HG03432 (cell line): Measurements from ENCODE around the gene DLGAP4.

Experiments
- ATAC-seq: cut with Tn5 transposase; IDR thresholded peaks from one replicate; pipeline ENCODE4 v1.9.1; 2021; ENCODE audit warnings: mild to moderate bottlenecking, moderate library complexity; ENCODE audit not compliant: unreplicated experiment

The DLGAP4 gene

DNA sequence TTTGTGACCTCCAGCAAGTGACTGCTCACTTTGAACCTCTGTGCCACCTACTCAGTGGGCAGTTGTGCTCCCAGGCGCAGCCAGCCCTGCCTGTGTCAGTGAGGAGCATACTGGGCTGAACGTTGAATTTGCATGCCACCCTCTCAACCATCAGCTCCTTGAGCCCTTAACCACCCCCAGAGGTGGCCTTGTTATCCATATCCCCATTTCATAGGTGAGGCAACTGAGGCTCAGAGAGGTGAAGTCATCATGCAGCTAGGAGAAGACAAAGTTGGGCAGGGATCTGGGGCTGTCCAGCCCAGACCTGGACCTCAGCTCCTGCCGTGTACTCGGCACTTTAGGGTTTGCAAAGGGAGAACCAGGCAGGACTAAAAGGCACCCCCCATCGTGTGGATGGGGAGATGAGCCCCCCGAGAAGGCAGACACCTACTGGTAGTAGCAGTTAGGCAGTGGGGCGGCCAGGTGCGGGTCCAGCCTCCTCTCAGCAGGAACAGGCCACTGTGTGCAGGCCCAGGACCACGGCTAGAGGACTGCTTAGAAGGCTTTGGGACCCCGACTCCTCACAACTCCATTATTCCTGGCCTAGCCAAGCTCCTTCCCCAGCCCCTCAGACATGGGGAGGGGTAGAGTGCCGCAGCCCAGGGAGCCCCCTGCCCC is 134.4 kb downstream of the DLGAP4 start:
- no peak for ATAC-seq

DNA sequence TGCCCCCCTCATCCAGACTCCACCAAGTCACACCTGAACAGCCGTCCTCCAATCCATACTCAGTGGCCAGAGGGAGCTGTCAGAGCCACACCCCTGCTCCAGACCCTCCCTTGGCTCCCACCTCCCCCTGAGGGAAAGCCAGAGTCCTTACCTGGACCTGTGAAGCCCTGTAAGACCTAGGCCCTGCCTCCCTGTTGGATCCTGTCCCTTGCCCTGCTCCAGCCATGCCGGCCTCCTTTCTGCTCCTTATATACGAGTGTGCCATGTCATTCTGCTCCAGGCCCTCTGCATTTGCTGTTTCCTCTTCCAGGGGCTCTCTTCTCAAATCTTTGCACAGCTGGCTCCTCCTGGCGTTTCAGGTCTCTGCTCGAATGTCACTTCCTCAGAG is 134.9 kb downstream of the DLGAP4 start:
- ATAC-seq = no peak

DNA sequence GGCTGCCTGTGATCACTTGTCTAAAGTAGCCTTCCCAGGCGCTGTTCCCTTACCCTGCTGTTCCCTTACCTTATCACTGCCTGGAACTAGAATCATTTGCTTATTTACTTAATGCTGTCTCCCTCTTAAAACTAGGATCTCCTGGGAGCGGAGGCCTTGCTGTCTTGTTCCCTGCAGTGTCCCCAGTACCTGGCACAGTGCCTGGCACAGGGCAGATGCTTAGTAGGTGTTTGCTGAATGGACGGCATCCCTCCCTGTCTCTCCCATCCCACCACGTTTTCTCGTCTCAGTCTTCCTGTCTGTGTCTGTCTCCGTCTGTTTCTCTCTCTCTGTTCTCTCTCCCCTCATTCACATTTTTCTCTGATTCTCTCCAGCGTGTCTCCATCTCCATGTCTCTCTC is 135.3 kb downstream of the DLGAP4 start:
- ATAC-seq = no peak

DNA sequence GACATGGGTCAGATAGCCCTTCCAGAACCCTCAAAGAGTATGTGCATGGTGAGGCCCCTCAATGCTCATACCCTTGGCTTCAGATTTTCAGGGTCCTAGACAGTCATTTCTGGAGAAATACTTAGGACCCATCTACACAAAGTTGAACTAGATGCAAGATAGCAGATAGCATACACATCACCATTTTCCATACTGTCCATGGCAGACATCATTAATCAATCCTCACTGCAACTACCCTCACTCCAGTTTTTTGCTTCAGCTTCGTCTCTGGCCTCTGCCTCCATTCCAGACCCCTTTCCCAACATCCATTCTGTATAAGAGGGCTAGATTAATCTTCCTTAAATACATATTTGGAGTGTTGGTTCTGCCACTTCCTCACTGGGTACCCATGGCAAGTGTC is 139.7 kb downstream of the DLGAP4 start:
- no peak for ATAC-seq

DNA sequence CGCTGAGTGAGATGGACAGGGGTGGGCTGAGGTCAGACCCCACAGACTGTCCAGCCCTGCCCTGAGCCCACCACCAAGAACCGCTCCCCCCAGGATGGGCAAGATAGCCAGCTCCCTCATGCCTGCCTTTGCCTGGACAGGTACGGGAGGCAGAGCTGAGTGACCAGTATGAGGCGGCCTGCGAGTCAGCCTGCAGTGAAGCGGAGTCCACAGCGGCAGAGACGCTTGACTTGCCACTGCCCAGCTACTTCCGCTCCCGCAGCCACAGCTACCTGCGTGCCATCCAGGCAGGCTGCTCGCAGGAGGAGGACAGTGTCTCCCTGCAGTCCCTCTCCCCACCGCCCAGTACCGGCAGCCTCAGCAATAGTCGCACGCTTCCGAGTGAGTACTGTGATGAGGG is 140.4 kb downstream of the DLGAP4 start:
- no peak for ATAC-seq

DNA sequence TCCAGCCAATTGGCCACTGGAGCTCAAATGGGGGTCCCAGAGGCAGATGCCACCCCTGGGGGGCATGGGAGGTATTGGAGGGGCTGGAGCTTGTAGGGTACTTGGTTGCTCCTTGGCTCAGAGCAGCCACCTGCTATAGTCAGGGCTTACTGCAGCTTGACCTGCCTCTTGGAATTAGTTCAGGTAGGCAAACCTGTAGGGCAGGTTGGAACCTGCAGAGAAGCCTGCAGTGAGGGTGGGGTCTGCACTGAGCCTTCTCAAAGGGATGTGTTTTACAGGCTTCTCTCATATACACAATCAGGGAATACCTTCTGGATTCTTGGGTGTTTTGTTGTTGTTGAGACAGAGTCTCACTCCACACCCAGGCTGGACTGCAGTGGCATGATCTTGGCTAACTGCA is 141.0 kb downstream of the DLGAP4 start:
- ATAC-seq = no peak

DNA sequence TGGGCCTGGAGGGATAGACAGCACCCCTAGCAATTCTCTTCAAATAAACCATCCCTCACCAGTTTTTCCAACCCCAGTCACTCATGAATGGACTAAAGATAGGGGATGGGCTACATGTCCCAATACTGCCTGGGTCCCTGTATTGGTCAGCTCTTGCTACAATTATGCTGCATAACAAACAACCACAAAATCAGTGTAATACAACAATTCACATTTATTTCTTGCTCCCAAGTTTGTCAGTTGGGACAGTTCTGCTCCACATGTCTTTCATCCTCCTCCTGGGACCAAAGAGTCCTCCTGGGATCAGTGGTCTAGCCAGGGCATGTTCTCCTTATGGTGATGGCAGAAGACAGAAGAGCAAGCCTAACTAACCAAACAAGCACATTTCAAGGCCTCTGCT is 143.5 kb downstream of the DLGAP4 start:
- ATAC-seq = no peak

DNA sequence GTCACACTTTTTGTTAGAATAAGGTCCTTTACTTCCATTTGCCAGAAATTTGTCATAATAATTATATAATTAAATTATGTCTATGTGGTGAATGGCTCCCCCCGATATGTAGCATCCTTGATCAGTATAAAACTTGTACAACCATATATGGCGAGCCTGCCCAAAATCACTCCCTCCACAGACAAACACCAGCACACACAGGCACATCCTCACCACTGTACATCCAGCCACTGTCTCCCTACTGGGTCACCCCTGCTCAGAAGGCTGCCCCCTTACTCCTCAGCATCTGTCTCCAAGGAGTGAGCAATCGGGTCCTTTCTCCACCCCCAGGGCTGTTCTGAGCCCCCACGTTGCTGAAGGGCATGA is 148.2 kb downstream of the DLGAP4 start:
- ATAC-seq = no peak

DNA sequence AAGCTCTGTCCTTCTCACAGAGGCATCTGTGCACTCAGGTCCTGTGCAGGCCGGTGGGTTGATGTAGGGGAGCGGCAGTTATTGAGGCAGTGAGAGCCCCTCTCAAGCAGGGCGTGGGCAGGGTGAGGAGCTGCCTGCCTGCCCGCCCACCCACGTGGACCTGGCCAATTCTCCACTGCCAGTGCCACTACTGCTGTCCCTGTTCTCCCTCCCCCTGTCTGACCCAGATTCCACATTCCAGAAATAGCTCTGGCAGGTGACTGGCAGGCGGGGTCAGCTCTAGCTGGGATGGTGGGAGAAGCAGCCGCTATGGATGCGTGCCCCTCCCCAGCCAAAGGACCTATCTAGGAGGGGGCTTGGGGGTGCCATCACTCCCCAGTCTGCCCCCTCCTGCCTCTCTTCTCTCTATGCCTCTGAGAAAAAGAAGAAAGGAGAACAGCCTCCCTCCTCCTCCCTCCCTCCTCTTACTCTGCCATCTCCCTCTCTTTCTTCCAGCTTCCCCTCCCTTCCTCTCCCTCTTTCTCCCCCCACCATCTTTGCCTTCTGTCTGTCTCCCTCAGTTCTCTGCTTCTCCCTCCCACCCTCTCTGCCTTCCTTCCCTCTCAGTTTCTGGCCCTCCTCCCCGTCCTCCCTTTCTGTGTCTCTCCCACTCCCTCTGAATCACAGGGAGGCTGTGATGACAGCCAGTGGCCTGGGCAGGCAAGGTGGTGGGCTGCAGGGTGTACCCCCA is 148.7 kb downstream of the DLGAP4 start:
- no peak for ATAC-seq

DNA sequence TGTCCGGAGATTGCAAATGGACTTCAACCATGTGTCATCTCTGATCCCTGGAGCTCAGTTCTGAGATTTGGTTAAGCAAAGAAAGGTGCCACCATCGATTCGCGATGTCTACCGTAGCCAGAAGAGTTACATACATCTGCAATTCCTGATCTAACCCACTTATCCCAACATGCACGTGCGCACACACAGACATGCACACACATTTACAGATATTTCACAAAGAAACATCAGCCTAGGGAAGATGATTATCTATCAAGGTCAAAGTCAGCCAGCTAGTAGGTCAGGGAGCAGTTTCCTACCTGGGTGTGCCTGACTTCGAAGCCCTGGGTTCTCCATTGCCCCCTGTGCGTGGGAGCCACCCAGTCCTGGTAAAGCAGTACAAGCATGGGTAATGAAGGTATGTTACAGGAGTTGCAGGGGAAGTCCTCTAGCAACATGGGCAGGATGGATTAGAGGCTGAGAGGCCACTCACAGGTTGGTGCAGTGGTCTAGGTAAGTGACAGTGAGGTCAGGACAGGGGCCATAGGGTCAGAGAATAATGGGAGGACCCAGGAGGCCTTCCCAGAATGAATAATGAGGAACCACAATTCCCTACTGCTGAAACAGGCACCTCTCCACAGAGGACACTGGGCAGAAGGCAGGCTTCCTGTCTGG is 150.0 kb downstream of the DLGAP4 start:
- ATAC-seq = no peak

DNA sequence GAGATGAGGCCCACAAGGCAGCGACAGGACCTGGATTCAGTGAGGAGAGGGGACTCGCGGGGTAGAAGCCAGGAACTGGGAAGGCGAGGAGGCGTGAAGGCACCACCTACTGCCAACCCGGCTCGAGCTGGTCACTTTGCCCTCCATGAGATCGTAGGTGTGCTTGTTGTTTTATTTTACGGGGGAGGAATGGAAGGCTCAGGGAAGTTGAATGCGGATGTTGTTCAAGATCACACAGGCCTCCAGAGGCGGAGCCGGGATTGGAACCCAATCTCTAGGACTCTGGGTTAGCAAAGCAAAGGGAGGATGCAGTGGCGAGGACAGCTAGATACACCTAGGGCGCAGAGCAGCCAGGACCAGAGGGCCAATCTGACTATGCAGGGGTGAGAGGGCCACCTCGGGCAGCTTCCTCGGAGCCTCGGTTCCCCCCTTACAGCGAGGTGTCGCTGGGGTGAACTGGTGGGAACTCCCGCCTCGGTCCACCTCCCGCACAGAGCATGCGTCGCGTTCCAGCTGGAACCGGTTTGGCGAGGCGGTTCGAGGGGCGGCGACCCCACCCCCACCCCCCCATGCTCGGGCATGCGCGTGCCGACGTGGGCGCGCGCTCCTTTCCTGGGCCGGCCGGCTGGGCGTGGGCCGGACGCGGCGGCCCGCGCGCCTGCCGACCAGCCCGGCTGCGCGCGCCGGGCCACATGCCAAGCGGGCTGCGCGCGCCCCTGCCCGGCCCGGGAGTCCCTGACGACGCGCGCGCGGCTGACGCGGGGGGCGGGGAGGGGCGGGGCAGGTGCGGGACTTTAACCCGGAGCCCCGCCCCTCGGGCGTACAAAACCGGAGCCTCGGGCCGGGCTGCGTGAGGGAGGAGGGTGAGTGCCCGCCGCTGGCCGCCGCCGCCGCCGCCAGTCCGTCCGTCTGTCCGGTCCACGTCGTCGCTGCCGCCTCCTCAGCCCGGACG is 154.8 kb downstream of the DLGAP4 start:
- ATAC-seq = peak; percentile 69

DNA sequence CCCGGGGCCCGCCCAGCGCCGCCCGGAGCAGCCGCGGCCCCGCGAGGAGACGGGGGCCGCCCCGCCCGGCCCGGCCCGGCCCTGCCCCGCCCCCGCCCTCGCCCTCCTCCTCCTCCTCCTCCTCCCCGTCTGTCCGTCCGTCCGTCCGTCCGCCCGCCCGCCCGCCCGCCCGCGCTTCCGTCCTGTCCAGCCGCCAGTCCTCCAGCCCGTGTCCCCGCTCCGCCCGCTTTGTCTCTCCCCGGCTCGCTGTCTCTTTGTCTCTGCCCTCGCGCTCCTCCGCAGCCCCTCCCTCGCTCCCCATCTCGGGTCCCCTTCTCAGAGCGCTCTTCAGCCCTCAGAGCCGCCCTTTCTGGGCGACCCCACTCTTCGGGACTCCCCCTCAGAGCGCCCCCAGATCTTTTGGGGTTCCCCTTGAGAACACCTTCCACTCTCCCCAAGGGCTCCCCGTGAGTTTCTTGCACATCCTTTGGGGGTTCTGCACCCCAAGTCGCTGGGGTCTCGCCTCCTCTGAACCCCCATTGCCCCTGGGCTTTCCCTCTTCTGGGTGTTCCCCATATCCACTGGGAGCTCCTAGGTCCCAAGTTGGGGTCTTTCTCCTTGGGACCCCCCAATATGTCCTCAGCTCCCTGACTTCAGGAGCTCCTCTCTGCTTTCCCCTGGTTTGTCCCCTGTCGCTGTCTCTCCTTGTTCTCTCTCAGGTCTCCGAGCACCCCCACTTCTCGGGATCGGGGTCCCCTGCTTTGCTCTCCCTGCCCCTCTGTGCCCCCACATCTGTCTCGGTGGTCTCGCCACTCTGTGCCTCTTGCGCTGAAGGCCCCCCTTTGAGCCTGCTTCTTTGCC is 155.7 kb downstream of the DLGAP4 start:
- ATAC-seq = peak; percentile 35

DNA sequence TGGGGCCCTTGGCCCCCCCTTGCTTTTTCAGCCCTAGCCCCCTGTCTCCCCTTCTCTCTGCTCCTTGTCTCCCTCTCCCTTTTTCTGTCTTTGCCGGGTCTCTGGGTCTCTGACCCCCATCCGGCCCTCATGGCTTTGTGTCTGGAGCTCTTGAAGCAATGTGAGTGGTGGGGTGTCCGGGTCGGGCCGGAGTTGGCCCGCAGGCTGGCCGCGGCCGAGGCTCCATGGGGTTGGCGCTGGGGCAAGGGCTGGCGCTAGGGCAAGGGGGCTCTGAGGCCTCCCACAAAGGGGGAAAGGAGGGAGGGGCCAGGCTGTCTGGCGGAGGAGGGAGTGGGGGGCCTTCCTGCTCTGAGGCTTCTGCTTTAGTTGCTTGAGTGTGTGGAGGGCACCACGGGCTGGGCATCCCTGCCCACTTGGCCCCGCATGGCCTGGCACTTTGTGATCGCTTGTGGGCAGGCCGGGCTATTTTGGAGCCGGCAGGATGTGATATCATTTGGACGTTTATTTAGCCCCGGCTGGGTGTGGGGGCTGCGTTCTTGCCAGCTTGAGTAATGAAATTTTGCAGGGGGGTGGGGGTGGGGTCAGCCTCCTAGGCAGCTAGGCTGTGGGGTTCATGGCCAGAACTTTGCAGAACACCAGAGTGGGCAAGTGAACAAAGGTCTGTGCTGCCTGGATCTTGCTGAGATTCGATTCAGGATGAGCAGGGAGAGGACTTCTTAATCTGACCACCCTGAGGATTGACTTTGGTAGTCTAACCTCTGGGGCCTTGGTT is 156.5 kb downstream of the DLGAP4 start:
- no peak for ATAC-seq

DNA sequence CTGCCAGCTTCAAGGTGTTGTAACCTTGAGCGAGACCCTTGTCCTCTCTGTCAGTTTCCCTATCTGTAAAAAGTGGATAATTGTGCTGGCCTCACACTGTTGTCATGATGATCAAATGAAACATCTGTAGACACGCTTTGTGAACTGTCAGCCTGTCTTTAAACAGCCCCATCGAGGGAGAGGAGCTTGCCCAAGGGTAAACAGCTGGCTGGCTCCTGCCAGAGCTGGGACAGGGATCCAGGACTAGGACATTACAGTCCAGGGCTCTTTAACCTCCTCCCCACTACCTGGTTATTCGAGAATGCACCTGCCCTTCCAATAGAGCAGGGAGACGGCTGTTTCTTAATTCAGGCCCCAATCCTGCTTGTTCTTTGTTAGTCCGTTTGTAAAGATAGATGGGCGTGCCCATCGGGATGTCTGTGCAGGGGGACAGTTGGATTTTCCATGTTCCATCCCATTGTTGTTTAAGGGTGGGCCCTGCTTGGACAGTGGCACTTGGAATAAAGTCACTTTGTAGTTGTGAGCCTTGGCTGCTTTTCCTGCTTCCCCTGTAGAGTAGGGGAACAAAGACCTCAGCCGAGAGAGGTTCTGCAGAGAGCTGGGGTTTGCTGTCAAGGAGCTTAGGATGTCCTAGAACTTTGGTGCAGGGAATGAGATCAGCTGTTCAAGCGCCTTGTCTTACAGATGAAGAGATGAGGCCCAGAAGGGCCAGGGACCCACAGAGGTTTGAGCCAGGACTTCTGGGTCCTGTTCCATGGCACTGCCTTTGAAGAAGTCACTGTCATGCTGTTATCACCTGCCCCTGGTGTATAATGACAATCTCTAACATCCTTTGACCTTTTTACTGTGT is 157.3 kb downstream of the DLGAP4 start:
- ATAC-seq = no peak

DNA sequence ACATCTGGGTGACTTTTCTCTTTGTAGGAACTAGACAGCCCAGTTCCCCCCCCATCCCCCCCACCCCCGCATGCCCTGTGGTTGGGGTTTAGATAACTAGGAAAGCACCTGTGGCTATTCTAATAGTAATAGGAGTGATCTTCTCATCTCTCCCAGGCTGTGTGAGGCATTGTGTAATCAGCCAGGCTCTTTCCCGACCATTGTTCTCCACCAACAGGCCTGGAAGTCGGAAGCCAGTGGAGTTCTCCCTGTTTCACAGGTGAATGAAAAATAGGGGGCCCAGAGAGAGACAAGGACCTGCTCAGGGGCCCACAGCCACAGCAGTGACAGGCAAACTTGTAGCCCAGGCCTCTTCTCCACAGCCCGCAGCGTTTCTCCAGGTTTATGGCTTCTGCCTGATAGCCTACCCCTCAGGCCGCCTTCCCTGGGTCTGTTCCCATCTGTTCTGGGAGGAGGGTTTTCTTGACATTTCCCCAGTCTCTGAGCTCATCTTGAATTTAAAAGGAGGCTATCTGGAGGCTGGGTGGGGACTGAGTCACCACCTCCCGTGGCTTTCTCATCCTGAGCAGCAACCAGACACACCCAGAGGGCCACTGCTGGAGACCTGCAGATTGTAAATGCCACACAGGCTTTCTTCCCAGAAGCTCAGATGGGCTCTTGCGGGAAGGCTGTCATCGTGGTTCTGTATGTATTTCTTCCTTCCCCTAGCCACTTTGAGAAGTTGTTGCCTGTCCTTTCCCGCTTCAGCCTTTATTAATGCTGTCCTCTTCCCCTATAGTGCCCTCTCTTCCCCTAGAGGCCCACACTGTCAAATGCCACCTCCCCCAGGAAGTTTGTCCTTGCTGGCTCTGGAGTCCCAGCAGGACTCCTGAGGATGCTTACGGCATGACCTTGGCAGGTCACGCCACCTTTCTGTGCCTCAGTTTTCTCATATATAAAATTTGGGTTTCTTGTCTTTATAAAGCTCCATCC is 159.3 kb downstream of the DLGAP4 start:
- ATAC-seq = no peak

DNA sequence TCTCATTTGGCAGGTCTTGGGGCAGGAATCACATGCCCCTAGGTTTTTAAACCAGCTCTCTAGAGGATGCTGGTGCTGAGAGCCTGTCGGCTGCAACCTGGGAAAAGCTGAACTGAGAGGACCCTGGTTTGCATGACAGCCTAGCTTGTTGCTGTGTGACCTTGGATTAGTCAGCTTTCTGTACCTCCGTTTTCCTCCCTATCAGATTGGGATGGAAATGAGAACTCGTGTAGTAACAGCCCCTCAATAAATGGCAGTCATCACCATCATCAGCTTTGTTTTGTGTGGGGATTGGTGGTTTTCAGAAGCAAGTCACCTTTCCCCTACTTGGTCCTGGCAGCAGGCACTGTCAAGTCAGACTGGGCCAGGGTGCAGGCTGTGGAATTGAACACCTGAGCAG is 159.9 kb downstream of the DLGAP4 start:
- ATAC-seq = no peak
